Vein endothelial cell (primary cell): ENCODE measurements around the gene TDO2. TPM values are rescaled to one million over a fixed set of nuclear protein-coding genes. Genes with fewer than 3 reads are reported as not detected.

ENCODE experiments used
- total RNA-seq: library from RNA; depleted of rRNA; stranded (reverse); fragments of >200 nt; gene quantifications from 2 replicates; pipeline ENCODE4 v1.2.3, GENCODE V29; 2012

Gene TDO2
- not detected in 2 replicates for total RNA-seq

GRCh38 chr4:155903453-155903852, at the start of gene TDO2:
Gene TDO2 (plus strand): TSS chr4:155903696. CDS start chr4:155903759, 63 bp downstream.

GRCh38 chr4:155866177-155866576, 37.3 kb upstream of the TDO2 start, which contains the start of gene ASIC5:
Gene ASIC5 (minus strand): TSS chr4:155866277. CDS start chr4:155866226, 51 bp downstream.

GRCh38 chr4:155953151-155954117, 49.9 kb downstream of the TDO2 start, which contains the start of gene CTSO:
Gene CTSO (minus strand): TSS chr4:155953866. CDS start chr4:155953847, 19 bp downstream.

Other genes with a start within 250 kb of the TDO2 start
- gene GUCY1A1, start 236.8 kb upstream of the TDO2 start, total RNA-seq: 10.2 and 13.1 TPM in 2 replicates
- 4.7 and 5.6 TPM in 2 replicates for gene GUCY1B1, start 144.7 kb upstream of the TDO2 start, total RNA-seq
- gene ASIC5, start 37.4 kb upstream of the TDO2 start, total RNA-seq: not detected in 2 replicates
- 4.9 and 5.6 TPM in 2 replicates for gene CTSO, start 50.2 kb downstream of the TDO2 start, total RNA-seq